ENCODE results near the gene REG3A.

Gene REG3A

GRCh38 chr2:79159653-79160052, at the start of gene REG3A:
REG3A (minus strand) TSS chr2:79159753; CDS start chr2:79159405, 348 bp downstream.
- DNase-seq: no peak

DNA sequence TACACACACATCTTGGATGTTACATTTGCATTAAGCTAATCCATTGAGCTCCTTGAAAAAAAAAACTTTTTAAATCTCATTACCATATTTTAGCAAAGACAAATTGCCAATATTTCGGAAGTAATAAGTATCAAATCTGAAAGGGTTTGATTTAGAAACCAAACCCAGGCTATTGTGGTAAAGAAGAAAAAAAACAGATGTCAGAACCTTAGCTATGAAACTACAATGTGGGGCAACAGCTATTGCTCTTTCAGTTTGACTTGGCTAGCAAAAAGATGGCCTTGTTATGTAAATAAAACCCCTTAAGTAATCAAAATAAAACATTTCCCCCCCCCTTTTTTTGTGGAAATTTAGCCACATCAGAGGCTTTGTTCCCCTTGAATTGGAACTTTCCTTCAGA, 41.2 kb upstream of the REG3A start:
- DNase-seq: no peak

GRCh38 chr2:79191816-79192215, 32.3 kb upstream of the REG3A start:
- DNase-seq: no peak

GRCh38 chr2:79191081-79191480, 31.5 kb upstream of the REG3A start:
- no peak for DNase-seq

GRCh38 chr2:79189465-79189864, 29.9 kb upstream of the REG3A start:
- DNase-seq: no peak

- no peak for DNase-seq
These were observed 22.1 kb upstream of the REG3A start for GRCh38 chr2:79181617-79182016.

- DNase-seq: no peak
These were observed 20.5 kb upstream of the REG3A start for GRCh38 chr2:79180092-79180491.

DNA sequence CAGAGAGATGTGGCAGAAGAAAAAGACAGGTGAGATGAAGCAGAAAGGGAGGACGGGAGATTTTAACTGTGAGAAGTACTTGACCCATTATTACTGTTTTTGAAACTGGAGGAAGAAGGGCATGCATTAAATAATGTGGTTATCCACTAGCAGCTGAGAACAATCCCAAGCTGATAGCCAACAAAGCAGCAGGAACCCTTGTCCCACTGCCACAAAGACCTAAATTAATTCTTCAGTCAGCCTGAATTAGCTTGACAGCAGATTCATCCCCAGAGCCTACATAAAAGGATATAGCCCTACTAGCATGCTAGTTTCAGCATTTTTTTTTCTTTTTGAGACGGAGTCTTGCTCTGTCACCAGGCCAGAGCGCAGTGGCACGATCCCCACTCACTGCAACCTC, 19.5 kb upstream of the REG3A start:
- no peak for DNase-seq

GRCh38 chr2:79178076-79178674, 18.6 kb upstream of the REG3A start:
- DNase-seq: no peak

- no peak for DNase-seq
These were observed 11.9 kb upstream of the REG3A start for GRCh38 chr2:79171348-79171958.

GRCh38 chr2:79162801-79163200, 3.2 kb upstream of the REG3A start:
- no peak for DNase-seq

DNA sequence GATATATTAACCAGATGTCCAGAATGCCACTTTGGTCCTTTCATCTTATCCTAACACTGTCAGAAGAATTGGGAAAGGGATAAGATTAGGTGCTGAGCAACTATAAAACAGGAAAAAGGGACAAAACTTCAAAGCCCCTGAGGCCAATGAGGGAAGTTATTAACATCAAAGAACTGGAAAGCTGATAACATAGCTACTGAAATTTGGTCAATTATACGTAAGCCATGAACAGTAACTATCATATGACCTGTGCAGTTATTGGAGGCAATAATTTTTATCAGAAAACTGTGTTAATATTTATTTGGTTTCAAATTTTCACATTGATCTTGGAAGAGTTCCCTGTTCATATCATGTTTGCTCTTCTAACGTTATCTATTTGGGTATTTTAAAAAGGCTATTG, 2.6 kb upstream of the REG3A start:
- no peak for DNase-seq

DNA sequence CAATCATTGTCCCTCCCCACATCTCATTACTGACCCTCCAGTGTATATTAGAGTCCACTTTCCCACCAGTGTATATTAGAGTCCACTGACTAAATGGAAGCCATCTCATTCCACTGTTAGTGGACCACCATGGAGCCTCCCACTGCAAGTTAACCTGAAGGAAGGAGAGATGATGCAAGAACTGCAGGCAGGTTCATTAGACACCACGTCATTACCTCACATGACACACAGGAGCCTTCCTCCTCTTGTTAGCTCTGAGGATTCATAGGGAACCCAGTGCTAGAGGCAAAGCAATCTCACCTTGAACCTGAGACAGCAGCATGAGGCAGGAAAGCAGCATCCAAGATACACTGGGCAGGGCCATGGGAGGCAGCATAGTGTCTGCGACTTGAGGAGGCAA, 523 bp downstream of the REG3A start:
- no peak for DNase-seq

GRCh38 chr2:79155826-79156476, 3.6 kb downstream of the REG3A start:
- DNase-seq: no peak

DNA sequence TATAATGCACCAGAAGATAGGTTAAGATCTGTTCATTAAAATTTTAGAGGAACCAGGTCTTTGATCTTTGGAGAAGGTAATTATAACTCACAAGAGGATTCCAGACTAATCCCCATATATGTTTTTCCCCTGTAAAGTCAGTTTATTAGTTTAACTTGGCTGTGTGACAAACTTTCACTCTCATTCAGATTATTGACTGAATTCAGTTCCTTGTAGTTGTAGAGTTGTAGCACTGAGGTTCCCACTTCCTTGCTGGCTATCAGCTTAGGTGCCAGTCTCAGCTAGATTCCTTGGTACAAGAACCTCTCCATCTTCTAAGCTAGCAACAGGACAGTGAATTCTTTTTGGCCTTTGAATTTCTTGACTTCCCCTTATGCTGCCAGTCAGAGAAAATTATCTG, 20.1 kb downstream of the REG3A start:
- DNase-seq: no peak

- DNase-seq: no peak
These were observed 21.2 kb downstream of the REG3A start for GRCh38 chr2:79138385-79138784.

DNA sequence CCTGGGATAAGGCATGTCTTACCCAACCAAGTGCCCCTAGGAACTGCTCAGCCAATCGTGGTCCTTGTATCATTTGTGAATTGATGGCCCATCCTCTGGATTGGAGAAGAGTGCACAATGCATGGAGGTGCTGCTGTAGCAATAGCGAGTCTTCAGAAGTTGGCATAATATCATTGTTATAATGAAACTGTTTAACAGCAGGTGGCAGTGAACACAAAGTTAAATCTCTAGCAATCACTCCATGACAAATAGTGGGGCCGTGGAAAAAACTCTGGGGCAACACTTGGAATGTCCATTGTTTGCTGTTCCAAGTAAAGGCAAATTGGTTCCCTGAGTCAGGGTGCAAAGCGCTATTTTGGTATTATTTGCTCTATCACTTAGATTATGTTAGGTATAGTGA, 27.9 kb downstream of the REG3A start:
- no peak for DNase-seq

DNA sequence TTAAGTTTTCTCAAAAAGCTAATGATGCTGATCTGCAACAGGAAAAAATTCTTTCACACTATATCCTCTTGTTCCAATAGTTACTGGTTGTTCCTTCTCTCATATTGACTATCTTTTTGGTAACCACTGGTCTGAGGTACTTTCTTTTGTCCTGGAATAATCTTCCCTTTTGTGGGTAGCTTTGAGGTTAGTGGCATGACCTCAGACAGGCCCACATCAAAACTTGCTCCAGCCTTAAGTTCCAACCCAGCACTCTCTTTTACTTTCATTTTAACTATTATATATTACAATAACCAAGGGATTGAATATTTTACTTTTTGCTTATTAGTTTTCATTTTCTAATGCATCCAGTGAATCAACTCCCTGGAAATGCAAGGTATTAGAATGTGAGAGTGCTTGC, 29.7 kb downstream of the REG3A start:
- DNase-seq: no peak

GRCh38 chr2:79129260-79129659, 30.3 kb downstream of the REG3A start:
- no peak for DNase-seq

- no peak for DNase-seq
These were observed 31.1 kb downstream of the REG3A start for GRCh38 chr2:79128406-79128805.

DNA sequence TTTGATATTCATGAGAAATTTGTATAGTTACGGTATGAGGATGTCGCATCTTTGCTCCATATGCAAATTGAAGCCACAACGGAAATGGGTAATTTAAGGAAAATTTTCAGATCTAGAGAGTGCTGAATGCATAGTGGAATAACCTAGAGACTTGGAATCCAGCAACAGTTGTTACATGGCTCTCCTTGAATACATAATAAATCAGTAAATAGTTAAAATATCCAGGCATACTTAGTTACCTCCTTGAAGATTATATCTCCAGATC, 33.9 kb downstream of the REG3A start:
- DNase-seq: no peak

GRCh38 chr2:79124907-79125720, 34.4 kb downstream of the REG3A start:
- DNase-seq: no peak

GRCh38 chr2:79122676-79123075, 36.9 kb downstream of the REG3A start:
- no peak for DNase-seq

DNA sequence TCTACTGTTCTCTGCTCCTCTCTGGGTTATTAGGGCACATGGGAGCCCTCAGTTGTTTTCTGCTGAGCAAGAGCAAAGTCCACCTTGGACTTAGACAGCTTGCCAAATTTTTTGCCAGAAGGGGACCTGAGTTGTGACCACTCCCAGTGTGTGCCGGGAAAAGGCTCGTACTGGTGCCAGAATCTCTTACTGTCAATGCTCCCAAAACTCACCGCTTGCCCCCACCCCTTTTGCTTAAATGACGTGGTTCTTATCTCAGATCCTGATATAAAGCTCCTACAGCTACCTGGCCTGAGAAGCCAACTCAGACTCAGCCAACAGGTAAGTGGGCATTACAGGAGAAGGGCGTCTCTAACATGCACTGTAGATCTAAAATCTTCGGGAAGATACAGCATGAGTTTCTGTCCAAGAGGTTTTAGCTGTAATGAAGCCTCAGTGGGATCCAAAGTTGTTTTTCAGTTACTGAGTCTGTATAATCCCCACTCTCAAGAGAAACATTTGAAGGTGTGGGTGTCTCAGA, 39.3 kb downstream of the REG3A start, which contains the start of gene REG1A:
REG1A (plus strand) TSS at position 295 of the 520 bp plus-strand sequence. CDS start 374 bp downstream, outside the sequence.
- DNase-seq: no peak
